CD14-positive monocyte (primary cell): ENCODE measurements around the gene TOR4A. TPM values are rescaled to one million over a fixed set of nuclear protein-coding genes. Genes with fewer than 3 reads are reported as not detected.
"Not testable (repeated sequence)": the region's sequence is repeated elsewhere in the genome, so short reads cannot be mapped to it uniquely, and the experiment has no call there.

Source experiments
- DNase-seq, 3 donors: peaks; one replicate each; pipeline ENCODE4 v3.0.0-alpha.2; 2011 to 2022
- H2AFZ ChIP-seq: 2 replicates; pipeline ENCODE4 v1.6.0; 2012; ENCODE audit warnings: mild to moderate bottlenecking, low read depth, low read length, inconsistent platforms; ENCODE audit not compliant: insufficient read depth, poor library complexity, severe bottlenecking
- H3K27ac ChIP-seq, 2 donors: 1 replicate in 1 of 2; 2 replicates in 1 of 2; pipeline ENCODE4 v1.5.1; 2012 to 2013; ENCODE audit warnings: low read length in 2 of 2, control low read depth in 1 of 2, inconsistent platforms in 1 of 2, low read depth in 1 of 2, mild to moderate bottlenecking in 1 of 2
- H3K27me3 ChIP-seq, 2 donors: one replicate each; pipeline versions ENCODE4 v1.6.0 to v1.6.1; 2011 to 2013; ENCODE audit warnings: low read length in 2 of 2; ENCODE audit not compliant: control insufficient read depth in 2 of 2, insufficient read depth in 2 of 2
- H3K36me3 ChIP-seq, 2 donors: replicated peaks in 1 of 2; 1 replicate in 1 of 2; 2 replicates in 1 of 2; pipeline versions ENCODE4 v1.5.1 to v1.6.1; 2012 to 2013; ENCODE audit warnings: low read length in 2 of 2, control low read depth in 1 of 2, inconsistent platforms in 1 of 2, mild to moderate bottlenecking in 1 of 2; ENCODE audit not compliant: insufficient read depth in 2 of 2, control insufficient read depth in 1 of 2
- H3K4me1 ChIP-seq, 2 donors: 1 replicate in 1 of 2; 2 replicates in 1 of 2; pipeline versions ENCODE4 v1.5.1 to v1.6.1; 2012 to 2013; ENCODE audit warnings: low read length in 2 of 2, control low read depth in 1 of 2, inconsistent platforms in 1 of 2, mild to moderate bottlenecking in 1 of 2, moderate library complexity in 1 of 2; ENCODE audit not compliant: insufficient read depth in 2 of 2, control insufficient read depth in 1 of 2
- H3K4me2 ChIP-seq: replicated peaks from 2 replicates; pipeline ENCODE3; 2012; ENCODE audit warnings: low read length, moderate library complexity, mild to moderate bottlenecking; ENCODE audit not compliant: poor library complexity, severe bottlenecking; ENCODE audit errors: extremely low read depth
- H3K4me3 ChIP-seq, 3 experiments: fragments of 200-600 bp in 1 of 3; sonication (generic) in 1 of 3; replicated peaks in 1 of 3; 1 replicate in 2 of 3; 2 replicates in 1 of 3; pipeline ENCODE4 v1.5.1; 2011 to 2013; ENCODE audit warnings: low read length in 3 of 3, mild to moderate bottlenecking in 3 of 3, control low read depth in 2 of 3, low read depth in 2 of 3, inconsistent platforms in 1 of 3, moderate library complexity in 1 of 3
- H3K79me2 ChIP-seq: 2 replicates; pipeline ENCODE4 v1.6.0; 2012; ENCODE audit warnings: mild to moderate bottlenecking, control low read depth, inconsistent platforms, low read length, moderate library complexity; ENCODE audit not compliant: insufficient read depth
- H3K9ac ChIP-seq: 2 replicates; pipeline ENCODE4 v1.6.0; 2017; ENCODE audit warnings: low read length, mild to moderate bottlenecking; ENCODE audit not compliant: insufficient read depth, poor library complexity, severe bottlenecking
- H3K9me3 ChIP-seq, 2 donors: replicated peaks in 1 of 2; 1 replicate in 1 of 2; 2 replicates in 1 of 2; pipeline versions ENCODE4 v1.5.1 to v1.6.1; 2012 to 2013; ENCODE audit warnings: low read length in 2 of 2, control low read depth in 1 of 2; ENCODE audit not compliant: control insufficient read depth in 1 of 2, insufficient read depth in 1 of 2
- H4K20me1 ChIP-seq: 2 replicates; pipeline ENCODE4 v1.6.0; 2012; ENCODE audit warnings: mild to moderate bottlenecking, low read length, control low read depth, moderate library complexity; ENCODE audit not compliant: insufficient read depth
- H3K27ac Mint-ChIP-seq, 7 donors: one replicate each; pipeline ENCODE4 v1.8.0; 2020; ENCODE audit warnings: mild to moderate bottlenecking in 7 of 7, mixed read lengths in 7 of 7, moderate library complexity in 6 of 7, inconsistent platforms in 2 of 7
- H3K27me3 Mint-ChIP-seq, 3 donors: one replicate each; pipeline ENCODE4 v1.8.0; 2021 to 2022; ENCODE audit warnings: low read depth in 3 of 3, mild to moderate bottlenecking in 3 of 3, mixed read lengths in 3 of 3, moderate library complexity in 3 of 3, inconsistent platforms in 1 of 3
- H3K36me3 Mint-ChIP-seq, 2 donors: one replicate each; pipeline ENCODE4 v1.8.0; 2020; ENCODE audit warnings: mixed read lengths in 2 of 2, inconsistent platforms in 1 of 2, mild to moderate bottlenecking in 1 of 2
- H3K4me1 Mint-ChIP-seq: one replicate; pipeline ENCODE4 v1.8.0; 2020; ENCODE audit warnings: mild to moderate bottlenecking, mixed read lengths
- H3K4me3 Mint-ChIP-seq, 2 donors: one replicate each; pipeline ENCODE4 v1.8.0; 2020; ENCODE audit warnings: mild to moderate bottlenecking in 2 of 2, mixed read lengths in 2 of 2, moderate library complexity in 1 of 2
- H3K9me3 Mint-ChIP-seq, 7 donors: one replicate each; pipeline ENCODE4 v1.8.0; 2020 to 2022; ENCODE audit warnings: mixed read lengths in 7 of 7, mild to moderate bottlenecking in 6 of 7, moderate library complexity in 6 of 7, inconsistent platforms in 2 of 7
- CTCF ChIP-seq: fragments of 200-600 bp; IDR thresholded peaks from one replicate; pipeline ENCODE4 v1.8.0; 2022; ENCODE audit warnings: antibody characterized with exemption, mild to moderate bottlenecking
- WGBS: methylation state at CpG from one replicate; pipeline ENCODE4 v1.1.5; 2013; ENCODE audit warnings: missing lambda C conversion rate; ENCODE audit not compliant: insufficient coverage; 5-methylcytosine and 5-hydroxymethylcytosine counted together
- intact Hi-C, 2 donors: fragments of 100-400 bp; cut with micrococcal nuclease; formaldehyde crosslinking; loops; one replicate each; pipeline versions ENCODE4 v1.15.0 to v1.15.1; 2023
- polyA plus RNA-seq, 3 donors: library from polyadenylated mRNA; depleted of rRNA in 1 of 3; unstranded in 2 of 3; stranded (reverse) in 1 of 3; fragments of 300-500 nt in 2 of 3; fragments of >200 nt in 1 of 3; fragmentation: Illumina TruSeq in 2 of 3; gene quantifications; 1 replicate in 2 of 3; 2 replicates in 1 of 3; pipeline ENCODE4 v1.2.3, GENCODE V29; 2012 to 2021

TOR4A gene
- polyA plus RNA-seq, 3 donors, result 13.7 to 17.6 (median 15.4) TPM

GRCh38 chr9:137241490-137242268 lies 35.8 kb upstream of the TOR4A start:
- Mint-ChIP-seq H3K9me3 (peaks cover 0 to 3% (median 0%) of the 10 kb centered on the region in 7 donors), H3K36me3 (peaks cover 15 to 18% of the 10 kb centered on the region in 2 donors), H3K27ac (peak overlapping the region; percentile 70 to 93 (median 80)), H3K4me1 (peaks cover 44% of the 10 kb centered on the region), H3K27me3 (peaks cover 2 to 3% (median 2%) of the 10 kb centered on the region in 3 donors), H3K4me3 (peak overlapping the region; percentile 80 to 84)
- H3K4me1 ChIP-seq, result peaks cover 42 to 56% of the 10 kb centered on the region in 2 donors
- peak overlapping the region; percentile 82 to 94 (median 90) for H3K4me3 ChIP-seq
- H3K79me2 ChIP-seq, result peaks cover 34% of the 10 kb centered on the region
- no peak overlapping the region for H2AFZ ChIP-seq
- H3K9me3 ChIP-seq, result no peaks in the 10 kb centered on the region
- peak overlapping the region; percentile 66 to 94 for H3K27ac ChIP-seq
- H3K36me3 ChIP-seq, result peaks cover 18 to 19% of the 10 kb centered on the region in 2 donors
- DNase-seq, result peak; percentile 60 to 74 (median 63)
- WGBS, result 2% methylated on average over 74 of the region's 83 CpGs
- peak overlapping the region; percentile 91 for H3K9ac ChIP-seq
- no peak for TF ChIP-seq CTCF
- intact Hi-C loops, result loop anchor here (1.0 to 5.0 kb wide), 4 partner anchors 13 to 39 kb away; partner anchors contain the start of genes NELFB (in 2 of the 2) and TPRN (in 1 of the 2)
- peaks cover 33% of the 10 kb centered on the region for H4K20me1 ChIP-seq
- H3K27me3 ChIP-seq, result no peaks in the 10 kb centered on the region
- H3K4me2 ChIP-seq, result peak overlapping the region; percentile 97

GRCh38 chr9:137242269-137243203 lies 35.0 kb upstream of the TOR4A start:
- H3K27ac ChIP-seq, result peak overlapping the region; percentile 65 to 94
- H3K9me3 ChIP-seq, result no peaks in the 10 kb centered on the region
- Mint-ChIP-seq H3K9me3 (peaks cover 0 to 3% (median 0%) of the 10 kb centered on the region in 7 donors), H3K27me3 (peaks cover 2 to 4% (median 3%) of the 10 kb centered on the region in 3 donors), H3K4me1 (peaks cover 38% of the 10 kb centered on the region), H3K27ac (peak overlapping the region; percentile 66 to 93 (median 82)), H3K36me3 (peaks cover 15 to 18% of the 10 kb centered on the region in 2 donors), H3K4me3 (peak overlapping the region; percentile 80 to 84)
- H3K9ac ChIP-seq, result peak overlapping the region; percentile 91
- peaks cover 18 to 19% of the 10 kb centered on the region in 2 donors for H3K36me3 ChIP-seq
- intact Hi-C loops, result loop anchor here in 1 of 2 donors (5.0 kb wide), 1 partner anchor 40 kb away; the partner anchor contains the start of gene TPRN
- peak overlapping the region; percentile 82 to 94 (median 90) for H3K4me3 ChIP-seq
- WGBS, result 92% methylated on average over 34 of the region's 36 CpGs
- TF ChIP-seq CTCF, result no peak
- peaks cover 34% of the 10 kb centered on the region for H3K79me2 ChIP-seq
- H3K27me3 ChIP-seq, result no peaks in the 10 kb centered on the region
- H3K4me2 ChIP-seq, result peak overlapping the region; percentile 97
- peaks cover 35 to 47% of the 10 kb centered on the region in 2 donors for H3K4me1 ChIP-seq
- peaks cover 33% of the 10 kb centered on the region for H4K20me1 ChIP-seq
- no peak for DNase-seq
- H2AFZ ChIP-seq, result no peak overlapping the region

GRCh38 chr9:137243266-137243625 lies 34.3 kb upstream of the TOR4A start:
- WGBS, result 100% methylated on average over 4 of the region's 18 CpGs

More at GRCh38 chr9:137243266-137243625, 34.3 kb upstream of the TOR4A start:
- H3K27me3 Mint-ChIP-seq, H3K9me3 Mint-ChIP-seq, H3K27ac ChIP-seq, H3K9ac ChIP-seq, DNase-seq, H3K4me3 Mint-ChIP-seq, H3K9me3 ChIP-seq, H3K4me2 ChIP-seq, H2AFZ ChIP-seq, H3K4me3 ChIP-seq, H3K27me3 ChIP-seq: not testable (repeated sequence)
- H3K27ac Mint-ChIP-seq, result peak overlapping the region in 3 of 7 donors; percentile 9 to 82 (median 76)
- H3K4me1 Mint-ChIP-seq, result peaks cover 38% of the 10 kb centered on the region
- Histone ChIP-seq H3K36me3 (peaks cover 18 to 19% of the 10 kb centered on the region in 2 donors), H4K20me1 (peaks cover 33% of the 10 kb centered on the region), H3K4me1 (peaks cover 33 to 46% of the 10 kb centered on the region in 2 donors), H3K79me2 (peaks cover 31% of the 10 kb centered on the region)
- peaks cover 15 to 18% of the 10 kb centered on the region in 2 donors for H3K36me3 Mint-ChIP-seq
- intact Hi-C loops, result loop anchor here in 1 of 2 donors (5.0 kb wide), 1 partner anchor 41 kb away; the partner anchor contains the start of gene TPRN
